GM19324 (cell line): ENCODE results near the gene CFAP221.
A peak's percentile ranks its signal among the peaks of the same experiment; 100 is the strongest.

Experiments used
- ATAC-seq: cut with Tn5 transposase; IDR thresholded peaks from one replicate; pipeline ENCODE4 v1.9.1; 2021; ENCODE audit warnings: mild to moderate bottlenecking, moderate library complexity; ENCODE audit not compliant: unreplicated experiment, low FRiP score

The CFAP221 gene

GRCh38 chr2:119536211-119536610 is 8.0 kb upstream of the CFAP221 start:
- ATAC-seq: no peak

- ATAC-seq: no peak
Observed at GRCh38 chr2:119536707-119537106, 7.5 kb upstream of the CFAP221 start.

- ATAC-seq: no peak
Observed at GRCh38 chr2:119537792-119538191, 6.5 kb upstream of the CFAP221 start.

GRCh38 chr2:119541476-119541875 is 2.8 kb upstream of the CFAP221 start:
- no peak for ATAC-seq

GRCh38 chr2:119544939-119545475 is 758 bp downstream of the CFAP221 start:
- no peak for ATAC-seq

- ATAC-seq: no peak
Observed at GRCh38 chr2:119545754-119546446, 1.7 kb downstream of the CFAP221 start.

GRCh38 chr2:119546447-119546767 is 2.2 kb downstream of the CFAP221 start:
- ATAC-seq: no peak

GRCh38 chr2:119548516-119549120 is 4.4 kb downstream of the CFAP221 start:
- no peak for ATAC-seq

GRCh38 chr2:119549241-119549640 is 5.0 kb downstream of the CFAP221 start:
- ATAC-seq: no peak

- ATAC-seq: no peak
Observed at GRCh38 chr2:119550346-119550745, 6.1 kb downstream of the CFAP221 start.

- no peak for ATAC-seq
Observed at GRCh38 chr2:119550856-119551255, 6.6 kb downstream of the CFAP221 start.

- ATAC-seq: no peak
Observed at GRCh38 chr2:119552902-119553301, 8.7 kb downstream of the CFAP221 start.

- ATAC-seq: no peak
Observed at GRCh38 chr2:119553687-119554344, 9.6 kb downstream of the CFAP221 start.

GRCh38 chr2:119565481-119565880 is 21.2 kb downstream of the CFAP221 start:
- no peak for ATAC-seq

GRCh38 chr2:119567292-119567691 is 23.0 kb downstream of the CFAP221 start:
- ATAC-seq: no peak

- peak; percentile 79 for ATAC-seq
Observed at GRCh38 chr2:119574108-119574815, 30.0 kb downstream of the CFAP221 start.

GRCh38 chr2:119574864-119575263 is 30.6 kb downstream of the CFAP221 start:
- no peak for ATAC-seq

- ATAC-seq: no peak
Observed at GRCh38 chr2:119575439-119575838, 31.2 kb downstream of the CFAP221 start.

GRCh38 chr2:119579424-119580295 is 35.4 kb downstream of the CFAP221 start:
- no peak for ATAC-seq

- no peak for ATAC-seq
Observed at GRCh38 chr2:119580550-119581072, 36.4 kb downstream of the CFAP221 start.
